ENCODE measurements around the gene QPRT. TPM values are rescaled to one million over a fixed set of nuclear protein-coding genes. Genes with fewer than 3 reads are reported as not detected.

Gene QPRT
- total RNA-seq, 2 donors from 2014 or later: 0.95 to 1.3 TPM

DNA sequence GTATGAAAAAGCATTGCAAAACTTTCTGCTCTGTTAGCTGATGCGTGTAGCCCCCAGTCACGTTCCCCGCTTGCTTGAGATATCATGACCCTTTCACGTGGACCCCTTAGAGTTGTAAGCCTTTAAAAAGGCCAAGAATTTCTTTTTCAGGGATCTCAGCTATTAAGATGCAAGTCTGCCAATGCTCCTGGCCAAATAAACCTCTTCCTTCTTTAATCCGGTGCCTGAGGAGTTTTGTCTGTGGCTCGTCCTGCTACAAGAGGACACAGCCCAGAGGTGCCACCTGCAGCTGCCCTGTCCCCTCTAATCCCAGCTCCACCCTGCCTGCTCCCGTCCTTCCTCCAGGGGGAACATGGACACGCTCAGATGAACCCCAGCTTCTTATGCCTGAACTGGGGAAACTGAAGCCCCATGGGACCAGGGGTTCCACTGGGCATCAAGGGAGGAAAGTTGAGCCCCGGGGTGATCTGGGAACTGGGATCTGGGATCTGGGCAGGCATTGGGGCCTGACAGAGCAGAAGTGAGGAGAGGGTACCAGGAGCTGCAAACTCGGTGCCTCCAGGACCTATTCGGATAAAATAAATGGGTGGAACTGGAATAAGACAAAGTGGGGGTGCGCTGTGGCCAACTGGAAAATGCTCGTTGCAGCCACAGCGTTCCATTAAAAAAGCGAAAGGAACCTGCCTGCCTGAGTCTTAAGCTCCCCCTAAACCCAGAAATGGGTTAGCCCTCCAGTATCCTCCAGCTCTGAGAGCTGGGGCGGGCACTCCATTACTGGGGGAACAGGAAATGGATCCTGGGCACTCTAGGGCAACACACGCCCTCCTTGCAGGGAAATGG lies 19.7 kb downstream of the QPRT start:
- H3K4me1 ChIP-seq (ENCODE audit: control insufficient read depth in 1 of 2, low read depth in 2 of 2): peaks cover 0 to 7% of the 10 kb centered on the region in 2 donors
- no peaks in the 10 kb centered on the region for H3K9me3 ChIP-seq
- no peak for DNase-seq (ENCODE audit: low spot score)
- H3K4me3 ChIP-seq: no peak overlapping the region
- TF ChIP-seq, protein P1, sequence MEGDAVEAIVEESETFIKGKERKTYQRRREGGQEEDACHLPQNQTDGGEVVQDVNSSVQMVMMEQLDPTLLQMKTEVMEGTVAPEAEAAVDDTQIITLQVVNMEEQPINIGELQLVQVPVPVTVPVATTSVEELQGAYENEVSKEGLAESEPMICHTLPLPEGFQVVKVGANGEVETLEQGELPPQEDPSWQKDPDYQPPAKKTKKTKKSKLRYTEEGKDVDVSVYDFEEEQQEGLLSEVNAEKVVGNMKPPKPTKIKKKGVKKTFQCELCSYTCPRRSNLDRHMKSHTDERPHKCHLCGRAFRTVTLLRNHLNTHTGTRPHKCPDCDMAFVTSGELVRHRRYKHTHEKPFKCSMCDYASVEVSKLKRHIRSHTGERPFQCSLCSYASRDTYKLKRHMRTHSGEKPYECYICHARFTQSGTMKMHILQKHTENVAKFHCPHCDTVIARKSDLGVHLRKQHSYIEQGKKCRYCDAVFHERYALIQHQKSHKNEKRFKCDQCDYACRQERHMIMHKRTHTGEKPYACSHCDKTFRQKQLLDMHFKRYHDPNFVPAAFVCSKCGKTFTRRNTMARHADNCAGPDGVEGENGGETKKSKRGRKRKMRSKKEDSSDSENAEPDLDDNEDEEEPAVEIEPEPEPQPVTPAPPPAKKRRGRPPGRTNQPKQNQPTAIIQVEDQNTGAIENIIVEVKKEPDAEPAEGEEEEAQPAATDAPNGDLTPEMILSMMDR (IDR thresholded peaks at IDR 0.05): no peak
- no peak overlapping the region for H3K27ac ChIP-seq
- H3K27me3 ChIP-seq (replicated peaks; ENCODE audit: insufficient read depth): no peaks in the 10 kb centered on the region
- H3K36me3 ChIP-seq: no peaks in the 10 kb centered on the region
- no peak for ATAC-seq (ENCODE audit: insufficient number of reproducible peaks, low FRiP score, low read depth)

DNA sequence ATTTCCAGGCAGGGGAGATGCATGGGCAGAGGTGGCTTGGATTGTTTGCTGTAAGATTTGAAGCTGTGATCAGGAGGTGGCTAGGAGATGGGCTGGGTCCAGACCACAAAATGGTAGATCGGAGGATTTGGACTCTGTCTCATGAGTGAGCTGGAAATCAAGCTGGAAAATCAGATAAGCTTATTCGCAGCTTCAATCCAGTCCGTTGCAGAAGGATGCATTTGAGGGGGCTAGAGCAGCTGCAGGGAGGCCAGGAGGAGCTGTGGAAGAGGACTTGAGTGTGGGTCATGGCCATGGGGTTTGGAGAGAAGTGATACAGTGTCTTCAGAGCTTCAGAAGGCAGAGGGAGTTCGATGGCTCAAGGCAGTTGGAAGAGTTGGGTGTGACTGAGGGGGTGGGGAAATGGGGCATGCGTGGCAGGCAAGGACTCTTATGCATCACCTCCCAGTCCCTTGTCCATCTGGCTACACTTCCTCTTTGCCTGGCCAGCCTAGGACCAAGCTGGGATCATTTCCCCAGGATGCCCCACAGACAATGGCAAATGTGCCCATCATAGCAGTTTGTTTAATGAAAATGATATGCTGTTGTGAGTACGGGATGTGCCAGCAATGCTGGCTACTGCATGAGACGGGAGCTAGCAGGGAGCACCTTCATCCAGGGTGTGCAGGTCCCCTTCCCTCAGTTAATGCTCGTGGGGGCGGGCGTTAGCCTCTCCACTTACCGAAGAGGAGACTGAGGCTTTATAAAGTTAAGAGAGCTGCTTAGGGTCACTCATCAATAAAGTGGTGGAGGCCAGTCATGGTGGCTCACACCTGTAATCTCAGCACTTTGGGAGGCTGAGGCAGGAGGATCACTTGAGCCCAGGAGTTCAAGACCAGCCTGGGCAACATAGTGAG lies 20.6 kb downstream of the QPRT start:
- TF ChIP-seq, protein P1 (IDR thresholded peaks at IDR 0.05): no peak
- H3K27ac ChIP-seq: no peak overlapping the region
- no peak for DNase-seq (ENCODE audit: low spot score)
- no peaks in the 10 kb centered on the region for H3K9me3 ChIP-seq
- no peak overlapping the region for H3K4me3 ChIP-seq
- H3K4me1 ChIP-seq (ENCODE audit: control insufficient read depth in 1 of 2, low read depth in 2 of 2): peaks cover 0 to 5% of the 10 kb centered on the region in 2 donors
- no peaks in the 10 kb centered on the region for H3K27me3 ChIP-seq (replicated peaks; ENCODE audit: insufficient read depth)
- H3K36me3 ChIP-seq: no peaks in the 10 kb centered on the region
- no peak for ATAC-seq (ENCODE audit: insufficient number of reproducible peaks, low FRiP score, low read depth)

DNA sequence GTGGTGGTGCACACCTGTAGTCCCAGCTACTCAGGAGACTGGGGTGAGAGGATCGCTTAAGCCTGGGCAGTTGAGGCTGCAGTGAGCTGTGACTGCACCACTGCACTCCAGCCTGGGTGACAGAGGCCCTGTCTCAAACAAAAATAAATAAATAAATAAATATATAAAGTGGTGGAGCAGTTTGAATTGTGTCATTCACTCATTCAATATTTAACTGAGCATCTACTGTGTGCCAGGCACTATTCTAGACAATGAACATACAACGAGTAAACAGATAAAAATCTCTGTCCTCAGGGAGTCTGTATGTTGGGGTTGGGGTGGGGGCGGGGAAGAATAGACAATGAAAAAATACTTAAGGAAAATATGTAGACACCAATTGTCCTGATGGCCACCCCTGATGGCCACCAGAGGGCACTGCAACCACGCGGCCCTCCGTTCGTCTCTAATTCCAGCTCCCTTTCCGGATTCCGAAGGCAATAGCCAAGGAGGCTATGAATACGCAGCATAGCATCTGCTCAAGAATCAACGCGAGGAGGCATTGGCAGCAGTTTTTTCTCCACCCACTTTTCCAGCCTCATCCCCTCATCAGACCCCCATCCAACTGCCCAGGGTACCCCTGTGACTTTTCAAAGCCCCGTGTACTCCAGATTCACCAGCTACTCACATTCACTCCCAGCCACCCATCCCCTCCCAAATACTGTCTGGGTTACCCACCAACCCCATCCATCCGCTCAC lies 21.4 kb downstream of the QPRT start:
- Histone ChIP-seq H3K4me1 (ENCODE audit: control insufficient read depth in 1 of 2, low read depth in 2 of 2) (no peaks in the 10 kb centered on the region), H3K36me3 (no peaks in the 10 kb centered on the region), H3K27me3 (replicated peaks; ENCODE audit: insufficient read depth) (no peaks in the 10 kb centered on the region), H3K27ac (no peak overlapping the region), H3K4me3 (no peak overlapping the region), H3K9me3 (no peaks in the 10 kb centered on the region)
- TF ChIP-seq, protein P1 (IDR thresholded peaks at IDR 0.05): peak; percentile 90
- peak; percentile 26 for ATAC-seq (ENCODE audit: insufficient number of reproducible peaks, low FRiP score, low read depth)
- peak; percentile 19 for DNase-seq (ENCODE audit: low spot score)

DNA sequence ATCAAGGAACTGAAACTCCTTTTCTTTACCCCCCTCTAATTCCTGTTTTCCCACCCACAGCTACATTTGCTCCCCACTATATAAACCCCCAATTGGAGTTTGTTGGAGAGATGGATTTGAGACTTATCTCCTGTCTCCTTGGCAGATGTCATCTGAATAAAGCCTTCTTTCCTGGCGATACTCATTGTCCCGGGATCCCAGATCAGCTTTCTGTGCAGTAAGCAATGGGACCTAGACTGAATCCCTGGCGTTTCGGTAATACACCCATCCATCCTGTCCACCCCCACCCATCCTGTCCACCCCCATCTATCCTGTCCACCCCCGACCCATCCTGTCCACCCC lies 22.2 kb downstream of the QPRT start:
- DNase-seq (ENCODE audit: low spot score) (no peak), ATAC-seq (ENCODE audit: insufficient number of reproducible peaks, low FRiP score, low read depth) (no peak)
- Histone ChIP-seq H3K27ac (no peak overlapping the region), H3K27me3 (replicated peaks; ENCODE audit: insufficient read depth) (no peaks in the 10 kb centered on the region), H3K4me1 (ENCODE audit: control insufficient read depth in 1 of 2, low read depth in 2 of 2) (no peaks in the 10 kb centered on the region), H3K4me3 (no peak overlapping the region), H3K9me3 (no peaks in the 10 kb centered on the region), H3K36me3 (no peaks in the 10 kb centered on the region)
- TF ChIP-seq, protein P1 (IDR thresholded peaks at IDR 0.05): no peak

All from thoracic aorta (tissue), 2 donors.